Left ventricle myocardium inferior (tissue), 1 donor: ENCODE results near the gene MACROD2. TPM values are rescaled to one million over a fixed set of nuclear protein-coding genes. Genes with fewer than 3 reads are reported as not detected.

Experiments used
- DNase-seq: peaks from one replicate; pipeline ENCODE4 v3.0.0-alpha.2; 2020
- H3K27ac ChIP-seq: fragments of 200-600 bp; replicated peaks from 2 replicates; pipeline ENCODE4 v1.8.0; 2021
- H3K27me3 ChIP-seq: fragments of 200-600 bp; 2 replicates; pipeline ENCODE4 v1.8.0; 2021; ENCODE audit warnings: low read depth
- H3K36me3 ChIP-seq: fragments of 200-600 bp; 2 replicates; pipeline ENCODE4 v1.8.0; 2021
- H3K4me1 ChIP-seq: fragments of 200-600 bp; 2 replicates; pipeline ENCODE4 v1.8.0; 2021
- H3K4me3 ChIP-seq: fragments of 200-600 bp; 2 replicates; pipeline ENCODE4 v1.8.0; 2021; ENCODE audit warnings: mild to moderate bottlenecking, moderate library complexity
- H3K9me3 ChIP-seq: fragments of 200-600 bp; replicated peaks from 2 replicates; pipeline ENCODE4 v1.8.0; 2021
- intact Hi-C: fragments of 100-400 bp; cut with micrococcal nuclease; formaldehyde crosslinking; loops from one replicate; pipeline ENCODE4 v1.11.0; 2022
- total RNA-seq: library from RNA; stranded (reverse); fragmentation: NEBNext Ultra II Directional; extraction: Animal tissue kit (Norgen Biotek cat#: 25700); gene quantifications from one replicate; pipeline ENCODE4 v1.2.1, GENCODE V29; 2021
- TF ChIP-seq, protein P1 (sequence below): fragments of 200-600 bp; IDR thresholded peaks from 2 replicates; pipeline ENCODE4 v1.8.0; 2021; ENCODE audit warnings: antibody characterized with exemption, mild to moderate bottlenecking, borderline replicate concordance
- donor health status: DM: no; HTN: yes; CAD: no; lungs with severe emphysema.

The MACROD2 gene
- total RNA-seq, 1 donor from 2014 or later: 3.6 TPM

DNA sequence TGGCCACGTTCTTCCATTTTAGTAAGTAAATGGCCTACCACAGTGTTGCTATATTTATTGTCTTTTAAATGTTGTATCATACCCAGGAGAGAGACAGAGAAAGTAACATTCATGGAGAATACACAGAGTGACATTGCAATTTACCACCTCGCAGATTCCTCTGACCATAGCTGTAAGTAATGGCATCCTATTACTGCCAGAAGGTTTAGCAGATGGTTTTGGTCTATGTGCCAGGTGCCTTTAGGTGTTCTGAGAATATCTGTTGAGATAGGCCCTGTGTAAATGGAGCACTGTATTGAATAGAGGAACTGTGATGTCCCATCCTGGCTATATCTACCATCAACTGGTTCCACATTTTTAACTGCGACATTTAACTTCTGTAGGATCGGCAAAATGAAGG, 2018.3 kb downstream of the MACROD2 start:
- intact Hi-C loops: no loop called here
- Histone ChIP-seq H3K36me3 (no peaks in the 10 kb centered on the region), H3K4me3 (no peak overlapping the region), H3K27me3 (peaks cover 11% of the 10 kb centered on the region), H3K4me1 (no peaks in the 10 kb centered on the region), H3K27ac (no peak overlapping the region), H3K9me3 (no peaks in the 10 kb centered on the region)
- no peak for DNase-seq
- TF ChIP-seq, protein P1, sequence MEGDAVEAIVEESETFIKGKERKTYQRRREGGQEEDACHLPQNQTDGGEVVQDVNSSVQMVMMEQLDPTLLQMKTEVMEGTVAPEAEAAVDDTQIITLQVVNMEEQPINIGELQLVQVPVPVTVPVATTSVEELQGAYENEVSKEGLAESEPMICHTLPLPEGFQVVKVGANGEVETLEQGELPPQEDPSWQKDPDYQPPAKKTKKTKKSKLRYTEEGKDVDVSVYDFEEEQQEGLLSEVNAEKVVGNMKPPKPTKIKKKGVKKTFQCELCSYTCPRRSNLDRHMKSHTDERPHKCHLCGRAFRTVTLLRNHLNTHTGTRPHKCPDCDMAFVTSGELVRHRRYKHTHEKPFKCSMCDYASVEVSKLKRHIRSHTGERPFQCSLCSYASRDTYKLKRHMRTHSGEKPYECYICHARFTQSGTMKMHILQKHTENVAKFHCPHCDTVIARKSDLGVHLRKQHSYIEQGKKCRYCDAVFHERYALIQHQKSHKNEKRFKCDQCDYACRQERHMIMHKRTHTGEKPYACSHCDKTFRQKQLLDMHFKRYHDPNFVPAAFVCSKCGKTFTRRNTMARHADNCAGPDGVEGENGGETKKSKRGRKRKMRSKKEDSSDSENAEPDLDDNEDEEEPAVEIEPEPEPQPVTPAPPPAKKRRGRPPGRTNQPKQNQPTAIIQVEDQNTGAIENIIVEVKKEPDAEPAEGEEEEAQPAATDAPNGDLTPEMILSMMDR: no peak

- no peak for DNase-seq
- H3K9me3 ChIP-seq: no peaks in the 10 kb centered on the region
- peaks cover 10% of the 10 kb centered on the region for H3K27me3 ChIP-seq
- H3K36me3 ChIP-seq: no peaks in the 10 kb centered on the region
- intact Hi-C loops: no loop called here
- TF ChIP-seq, protein P1: no peak
- H3K4me1 ChIP-seq: no peaks in the 10 kb centered on the region
- no peak overlapping the region for H3K27ac ChIP-seq
- H3K4me3 ChIP-seq: no peak overlapping the region
These were observed 2019.1 kb downstream of the MACROD2 start for GRCh38 chr20:16014436-16014835.

- DNase-seq: no peak
- intact Hi-C loops: no loop called here
- H3K36me3 ChIP-seq: no peaks in the 10 kb centered on the region
- no peaks in the 10 kb centered on the region for H3K4me1 ChIP-seq
- no peaks in the 10 kb centered on the region for H3K9me3 ChIP-seq
- H3K27me3 ChIP-seq: peaks cover 4% of the 10 kb centered on the region
- H3K4me3 ChIP-seq: no peak overlapping the region
- TF ChIP-seq, protein P1: no peak
- H3K27ac ChIP-seq: no peak overlapping the region
These were observed 2022.3 kb downstream of the MACROD2 start for GRCh38 chr20:16017656-16018055.

GRCh38 chr20:16018881-16019280, 2023.6 kb downstream of the MACROD2 start:
- TF ChIP-seq, protein P1: no peak
- intact Hi-C loops: no loop called here

GRCh38 chr20:16020971-16021370, 2025.7 kb downstream of the MACROD2 start:
- Histone ChIP-seq H3K27me3 (peaks cover 9% of the 10 kb centered on the region), H3K27ac (no peak overlapping the region), H3K4me3 (no peak overlapping the region), H3K36me3 (no peaks in the 10 kb centered on the region), H3K9me3 (no peaks in the 10 kb centered on the region), H3K4me1 (no peaks in the 10 kb centered on the region)
- TF ChIP-seq, protein P1: no peak
- DNase-seq: no peak
- intact Hi-C loops: no loop called here

More at GRCh38 chr20:16018881-16019280, 2023.6 kb downstream of the MACROD2 start:
- no peak overlapping the region for H3K27ac ChIP-seq
- H3K36me3 ChIP-seq: no peaks in the 10 kb centered on the region
- DNase-seq: no peak
- no peaks in the 10 kb centered on the region for H3K4me1 ChIP-seq
- no peak overlapping the region for H3K4me3 ChIP-seq
- H3K27me3 ChIP-seq: peaks cover 9% of the 10 kb centered on the region
- no peaks in the 10 kb centered on the region for H3K9me3 ChIP-seq

- peaks cover 12% of the 10 kb centered on the region for H3K27me3 ChIP-seq
- intact Hi-C loops: no loop called here
- DNase-seq: no peak
- no peak overlapping the region for H3K4me3 ChIP-seq
- H3K9me3 ChIP-seq: no peaks in the 10 kb centered on the region
- TF ChIP-seq, protein P1: no peak
- no peak overlapping the region for H3K27ac ChIP-seq
- H3K36me3 ChIP-seq: no peaks in the 10 kb centered on the region
- no peaks in the 10 kb centered on the region for H3K4me1 ChIP-seq
These were observed 2029.8 kb downstream of the MACROD2 start for GRCh38 chr20:16025084-16025483.
